Chondrocyte (in vitro differentiated cells): ENCODE measurements around the gene MTX3. TPM values are rescaled to one million over a fixed set of nuclear protein-coding genes. Genes with fewer than 3 reads are reported as not detected.

Experiments used
- DNase-seq: peaks from one replicate; pipeline ENCODE4 v3.0.0; 2021; ENCODE audit warnings: mixed read lengths, low spot score
- H3K27ac Mint-ChIP-seq: one replicate; pipeline ENCODE4 v1.8.0; 2021; ENCODE audit warnings: mild to moderate bottlenecking, moderate library complexity, mixed read lengths; ENCODE audit not compliant: unreplicated experiment
- H3K27me3 Mint-ChIP-seq: 2 replicates; pipeline ENCODE4 v1.8.0; 2021; ENCODE audit warnings: low read depth, mixed read lengths
- H3K36me3 Mint-ChIP-seq: 2 replicates; pipeline ENCODE4 v1.8.0; 2021; ENCODE audit warnings: low read depth, mixed read lengths
- H3K4me1 Mint-ChIP-seq: 2 replicates; pipeline ENCODE4 v1.8.0; 2021; ENCODE audit warnings: low read depth, mild to moderate bottlenecking, mixed read lengths
- H3K4me3 Mint-ChIP-seq: one replicate; pipeline ENCODE4 v1.8.0; 2021; ENCODE audit warnings: mild to moderate bottlenecking, moderate library complexity, mixed read lengths; ENCODE audit not compliant: unreplicated experiment
- H3K9me3 Mint-ChIP-seq: 2 replicates; pipeline ENCODE4 v1.8.0; 2021; ENCODE audit warnings: low read depth, mixed read lengths
- total RNA-seq: library from RNA; stranded (reverse); gene quantifications from 3 replicates; pipeline ENCODE4 v1.2.1, GENCODE V29; 2021
- TF ChIP-seq, protein P1 (sequence below): fragments of 200-600 bp; sonication (generic); IDR thresholded peaks from 2 replicates; pipeline ENCODE4 v1.5.0; 2021; ENCODE audit warnings: antibody characterized with exemption, mild to moderate bottlenecking, moderate library complexity

The MTX3 gene
- total RNA-seq, 1 donor from 2014 or later: 11.5 TPM

DNA sequence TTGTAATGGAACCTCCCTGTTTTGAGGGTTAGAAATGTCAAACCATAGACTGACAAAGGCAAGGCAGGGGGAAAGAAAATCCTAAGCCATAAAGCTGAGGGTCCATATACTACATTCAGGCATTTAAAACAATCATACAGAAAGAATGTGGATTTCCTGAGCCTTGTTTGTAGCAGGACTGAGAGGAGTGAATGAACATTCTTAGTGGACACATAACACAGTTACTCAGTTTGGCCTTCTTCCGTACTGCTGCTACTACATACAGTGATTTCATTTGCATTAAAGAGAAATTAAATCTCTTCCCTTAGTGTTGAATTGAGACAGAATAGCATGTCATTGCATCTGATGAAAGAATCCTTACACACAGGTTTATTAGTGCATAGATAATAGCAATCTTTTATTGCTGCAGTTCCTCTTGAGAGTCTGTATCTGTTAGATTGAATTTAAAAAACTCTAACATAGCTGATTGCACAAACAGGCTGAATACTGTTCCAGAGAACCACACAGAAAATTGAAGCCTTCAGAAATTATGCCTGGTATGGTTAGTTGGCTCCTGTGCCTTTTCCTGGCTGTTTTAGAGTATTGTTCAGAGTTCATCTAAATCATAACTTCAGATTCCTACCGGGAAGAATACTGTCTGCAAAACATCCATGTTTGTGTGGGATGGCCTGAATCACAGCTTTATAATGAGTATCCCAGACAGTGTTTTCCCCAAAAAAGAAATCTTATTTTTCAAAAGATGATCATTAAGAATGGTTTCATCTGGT, 2.0 kb upstream of the MTX3 start:
- Mint-ChIP-seq H3K27ac (no peak overlapping the region), H3K9me3 (no peaks in the 10 kb centered on the region), H3K27me3 (no peaks in the 10 kb centered on the region), H3K36me3 (peaks cover 2% of the 10 kb centered on the region), H3K4me1 (peaks cover 18% of the 10 kb centered on the region), H3K4me3 (no peak overlapping the region)
- DNase-seq: no peak
- TF ChIP-seq, protein P1, sequence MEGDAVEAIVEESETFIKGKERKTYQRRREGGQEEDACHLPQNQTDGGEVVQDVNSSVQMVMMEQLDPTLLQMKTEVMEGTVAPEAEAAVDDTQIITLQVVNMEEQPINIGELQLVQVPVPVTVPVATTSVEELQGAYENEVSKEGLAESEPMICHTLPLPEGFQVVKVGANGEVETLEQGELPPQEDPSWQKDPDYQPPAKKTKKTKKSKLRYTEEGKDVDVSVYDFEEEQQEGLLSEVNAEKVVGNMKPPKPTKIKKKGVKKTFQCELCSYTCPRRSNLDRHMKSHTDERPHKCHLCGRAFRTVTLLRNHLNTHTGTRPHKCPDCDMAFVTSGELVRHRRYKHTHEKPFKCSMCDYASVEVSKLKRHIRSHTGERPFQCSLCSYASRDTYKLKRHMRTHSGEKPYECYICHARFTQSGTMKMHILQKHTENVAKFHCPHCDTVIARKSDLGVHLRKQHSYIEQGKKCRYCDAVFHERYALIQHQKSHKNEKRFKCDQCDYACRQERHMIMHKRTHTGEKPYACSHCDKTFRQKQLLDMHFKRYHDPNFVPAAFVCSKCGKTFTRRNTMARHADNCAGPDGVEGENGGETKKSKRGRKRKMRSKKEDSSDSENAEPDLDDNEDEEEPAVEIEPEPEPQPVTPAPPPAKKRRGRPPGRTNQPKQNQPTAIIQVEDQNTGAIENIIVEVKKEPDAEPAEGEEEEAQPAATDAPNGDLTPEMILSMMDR: no peak

DNA sequence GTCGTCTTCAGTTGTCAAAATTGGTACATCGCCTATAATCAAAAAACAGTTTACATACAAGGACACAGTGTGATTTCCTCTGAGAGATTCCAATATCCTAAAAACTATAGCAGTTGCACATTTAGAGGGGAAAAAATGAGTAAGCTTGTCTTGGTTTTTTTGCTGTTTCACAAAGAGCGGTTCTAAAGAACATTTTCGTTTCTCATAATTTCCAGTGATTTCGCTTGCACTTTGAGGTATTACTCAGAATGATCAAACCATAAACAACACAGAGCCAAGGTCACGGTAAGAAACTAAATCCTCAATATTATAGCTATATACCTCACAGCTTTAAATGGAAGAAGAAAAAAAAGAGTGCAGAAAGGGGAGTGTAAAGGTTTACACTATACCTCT, 861 bp downstream of the MTX3 start:
- TF ChIP-seq, protein P1: no peak
- peaks cover 18% of the 10 kb centered on the region for H3K4me1 Mint-ChIP-seq
- H3K36me3 Mint-ChIP-seq: peaks cover 12% of the 10 kb centered on the region
- no peaks in the 10 kb centered on the region for H3K27me3 Mint-ChIP-seq
- DNase-seq: no peak
- peak overlapping the region; percentile 85 for H3K4me3 Mint-ChIP-seq
- no peaks in the 10 kb centered on the region for H3K9me3 Mint-ChIP-seq
- no peak overlapping the region for H3K27ac Mint-ChIP-seq

DNA sequence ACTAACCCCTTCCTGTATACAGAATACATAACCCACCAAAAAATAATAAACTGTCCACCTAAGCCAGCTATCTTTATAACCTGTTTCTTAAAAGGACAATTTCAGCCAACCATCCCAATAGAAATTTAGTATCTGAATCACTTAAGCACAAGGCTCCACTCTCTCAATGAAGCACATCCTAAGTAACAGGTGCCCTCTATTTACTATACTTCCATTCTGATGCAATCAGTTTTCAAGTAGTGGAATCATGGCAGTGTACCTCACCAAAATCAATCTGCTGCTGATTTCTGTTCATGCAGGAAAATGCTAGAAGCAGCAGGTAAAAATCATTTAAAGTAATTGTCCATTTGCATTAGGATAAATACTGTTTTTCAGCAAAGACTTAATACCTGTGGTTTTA, 4.8 kb downstream of the MTX3 start:
- peaks cover 19% of the 10 kb centered on the region for H3K36me3 Mint-ChIP-seq
- H3K4me1 Mint-ChIP-seq: peaks cover 10% of the 10 kb centered on the region
- no peak for DNase-seq
- no peak overlapping the region for H3K4me3 Mint-ChIP-seq
- no peaks in the 10 kb centered on the region for H3K27me3 Mint-ChIP-seq
- TF ChIP-seq, protein P1: no peak
- H3K27ac Mint-ChIP-seq: no peak overlapping the region
- H3K9me3 Mint-ChIP-seq: no peaks in the 10 kb centered on the region

DNA sequence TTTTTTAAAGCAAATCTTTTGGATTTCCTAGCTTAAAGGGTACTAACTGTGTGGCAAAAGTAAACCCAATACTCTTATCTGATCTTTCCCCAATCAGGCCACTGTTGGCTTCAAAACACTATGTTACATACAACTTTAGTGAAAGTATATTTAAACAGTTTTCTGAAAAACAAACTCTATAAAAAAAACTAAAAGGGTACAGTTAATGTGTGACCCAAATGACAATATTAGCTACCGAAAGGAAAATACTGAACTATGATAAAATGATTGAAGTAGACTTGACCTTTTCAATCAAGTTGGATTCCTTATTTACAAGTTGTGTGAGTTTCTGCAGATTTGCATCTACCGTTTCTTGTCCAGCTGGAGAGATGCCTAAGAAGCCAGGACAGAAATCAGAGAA, 5.8 kb downstream of the MTX3 start:
- Mint-ChIP-seq H3K4me3 (no peak overlapping the region), H3K4me1 (peaks cover 5% of the 10 kb centered on the region), H3K9me3 (no peaks in the 10 kb centered on the region), H3K36me3 (peaks cover 19% of the 10 kb centered on the region), H3K27ac (no peak overlapping the region), H3K27me3 (no peaks in the 10 kb centered on the region)
- TF ChIP-seq, protein P1: no peak
- no peak for DNase-seq

DNA sequence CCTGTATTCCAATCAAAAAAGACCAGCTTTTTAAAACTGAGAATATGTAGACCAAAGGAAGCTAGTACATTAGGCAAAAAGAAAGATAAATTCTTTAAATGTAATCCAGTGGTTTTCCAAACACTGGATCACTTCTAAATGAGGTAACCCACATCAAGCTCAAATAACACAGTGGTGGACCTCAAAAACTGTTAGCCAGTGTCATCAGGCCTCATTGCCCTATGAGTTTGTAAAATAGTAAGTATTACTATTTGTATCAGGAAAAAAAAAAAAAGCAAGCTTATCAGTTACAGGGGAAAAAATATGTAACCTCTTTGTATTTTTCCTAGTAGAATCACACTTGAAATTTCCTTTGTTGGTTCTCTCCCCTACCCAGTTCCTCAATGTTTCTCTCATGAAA, 6.7 kb downstream of the MTX3 start:
- Mint-ChIP-seq H3K9me3 (no peaks in the 10 kb centered on the region), H3K4me3 (no peak overlapping the region), H3K36me3 (peaks cover 19% of the 10 kb centered on the region), H3K4me1 (no peaks in the 10 kb centered on the region), H3K27me3 (no peaks in the 10 kb centered on the region), H3K27ac (no peak overlapping the region)
- TF ChIP-seq, protein P1: no peak
- no peak for DNase-seq
